Activated CD4-positive, alpha-beta T cell treated with anti-CD3 and anti-CD28 coated beads for 36 hours (primary cell): Measurements from ENCODE around the gene TM2D3. TPM values are rescaled to one million over a fixed set of nuclear protein-coding genes. Genes with fewer than 3 reads are reported as not detected.

Source experiments
- ATAC-seq: fragments of 200-7000 bp; cut with Tn5 transposase; one replicate; pipeline ENCODE4 v1.10.0; 2021; ENCODE audit warnings: mild to moderate bottlenecking, moderate library complexity
- CTCF ChIA-PET: fragments of 350-600 bp; sonication (Branson Sonifier 250); formaldehyde crosslinking; loops from one replicate; lab custom pipeline; 2021; ENCODE audit warnings: antibody characterized with exemption; lab: Charles Lee
- POLR2A ChIA-PET: fragments of 350-600 bp; sonication (Branson Sonifier 250); formaldehyde crosslinking; loops from one replicate; lab custom pipeline; 2021; ENCODE audit warnings: antibody characterized with exemption, inconsistent platforms; lab: Charles Lee
- DNase-seq: peaks from one replicate; pipeline ENCODE4 v3.0.0-alpha.2; 2020
- H3K27ac Mint-ChIP-seq: one replicate; pipeline ENCODE4 v1.8.0; 2021; ENCODE audit warnings: mixed read lengths
- H3K27me3 Mint-ChIP-seq: one replicate; pipeline ENCODE4 v1.8.0; 2021; ENCODE audit warnings: mixed read lengths
- H3K36me3 Mint-ChIP-seq: one replicate; pipeline ENCODE4 v1.8.0; 2021; ENCODE audit warnings: low read depth, mixed read lengths
- H3K4me1 Mint-ChIP-seq: one replicate; pipeline ENCODE4 v1.8.0; 2021; ENCODE audit warnings: mixed read lengths
- H3K4me3 Mint-ChIP-seq: one replicate; pipeline ENCODE4 v1.8.0; 2021; ENCODE audit warnings: mild to moderate bottlenecking, moderate library complexity, mixed read lengths
- H3K9me3 Mint-ChIP-seq: one replicate; pipeline ENCODE4 v1.8.0; 2021; ENCODE audit warnings: low read depth, mixed read lengths
- intact Hi-C, 2 experiments: fragments of 100-400 bp; cut with DNase I in 1 of 2; cut with micrococcal nuclease in 1 of 2; formaldehyde crosslinking; loops; one replicate each; pipeline versions ENCODE4 v1.14.2 to v1.15.1; 2022 to 2024; cut with DNase I, micrococcal nuclease
- total RNA-seq, 2 experiments: library from RNA; stranded (reverse); gene quantifications; one replicate each; pipeline ENCODE4 v1.2.3, GENCODE V29; 2021

The TM2D3 gene
- total RNA-seq, 2 experiments from 2014 or later, result 34.3 to 35.9 TPM

DNA sequence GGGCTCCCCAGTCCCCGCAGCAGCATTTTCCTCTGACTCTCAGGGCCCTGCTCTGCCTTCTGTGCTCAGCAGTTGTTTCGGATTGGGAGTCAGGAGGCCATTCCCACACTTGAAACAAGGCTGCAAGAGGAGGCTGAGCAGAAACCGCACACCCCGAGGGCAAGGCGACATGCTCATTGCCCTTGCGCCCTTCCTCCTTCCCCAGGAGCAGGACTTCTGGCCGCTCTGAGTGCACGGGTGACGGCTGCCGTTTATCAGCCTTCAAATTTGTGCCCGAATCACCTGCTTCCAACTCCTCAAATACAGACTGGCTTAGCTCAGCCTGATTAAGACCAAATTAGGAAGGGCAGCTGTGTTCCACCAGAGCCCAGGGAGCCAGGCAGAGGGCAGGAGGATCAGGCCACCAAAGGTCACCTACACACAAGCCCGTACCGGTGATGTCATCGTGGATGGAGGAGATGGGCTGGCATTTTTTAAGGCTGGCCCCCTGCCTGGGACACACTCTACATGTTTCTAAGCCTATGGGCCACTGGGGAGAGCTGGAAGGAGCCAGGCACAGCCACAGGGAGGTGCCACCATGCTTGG is 38.1 kb downstream of the TM2D3 start:
- no peak overlapping the region for H3K4me3 Mint-ChIP-seq
- ChIA-PET CTCF (no interaction called here), POLR2A (no interaction called here)
- intact Hi-C loops, result no loop called here
- peaks cover 4% of the 10 kb centered on the region for H3K4me1 Mint-ChIP-seq
- H3K27me3 Mint-ChIP-seq, result no peaks in the 10 kb centered on the region
- peaks cover 2% of the 10 kb centered on the region for H3K36me3 Mint-ChIP-seq
- ATAC-seq (no peak), DNase-seq (no peak)
- no peaks in the 10 kb centered on the region for H3K9me3 Mint-ChIP-seq
- no peak overlapping the region for H3K27ac Mint-ChIP-seq

DNA sequence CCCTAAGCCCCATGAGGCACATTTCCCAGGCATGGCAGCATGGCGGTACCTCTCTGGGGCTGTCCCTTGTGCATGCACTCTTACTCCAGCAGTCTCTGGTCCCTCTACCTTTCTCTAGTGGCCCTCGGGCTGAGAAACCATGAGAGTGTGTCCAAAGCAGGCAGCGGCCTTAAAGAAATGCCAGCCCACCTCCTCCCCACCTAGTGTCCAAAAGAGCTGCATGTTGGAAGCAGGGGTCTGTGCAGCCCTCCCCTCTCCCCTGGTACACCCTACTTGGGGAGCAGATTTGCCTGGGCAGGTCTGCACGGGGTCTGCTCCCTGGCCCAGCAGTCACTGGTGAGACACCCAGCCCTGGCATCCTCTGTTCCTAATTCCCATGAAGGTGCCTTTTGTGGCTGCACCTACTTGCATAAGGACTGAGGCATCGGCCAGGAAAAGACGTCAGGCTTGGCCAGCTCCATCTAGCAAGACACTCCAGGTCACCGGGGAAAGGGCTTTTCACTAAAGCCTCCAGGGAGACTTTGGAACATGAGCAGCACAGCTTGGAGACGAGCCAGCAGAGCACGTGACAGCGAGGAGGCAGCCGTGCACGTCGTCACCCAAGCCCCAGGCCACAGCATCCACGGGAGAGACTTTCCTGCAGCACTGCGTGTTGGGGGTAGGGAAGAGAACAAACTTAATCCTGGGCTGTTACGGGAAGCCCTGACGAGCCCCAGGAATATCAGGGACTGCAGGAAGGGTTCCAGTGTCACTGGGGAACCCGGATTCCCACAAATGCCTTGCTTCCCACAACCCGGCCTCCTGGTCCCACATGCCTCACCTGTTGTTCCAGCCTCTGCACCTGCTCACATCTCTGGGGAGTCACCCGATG is 38.8 kb downstream of the TM2D3 start:
- intact Hi-C loops, result no loop called here
- no peak for ATAC-seq
- H3K36me3 Mint-ChIP-seq, result peaks cover 2% of the 10 kb centered on the region
- no peaks in the 10 kb centered on the region for H3K27me3 Mint-ChIP-seq
- no peak for DNase-seq
- H3K4me1 Mint-ChIP-seq, result peaks cover 4% of the 10 kb centered on the region
- no peak overlapping the region for H3K27ac Mint-ChIP-seq
- no peak overlapping the region for H3K4me3 Mint-ChIP-seq
- POLR2A ChIA-PET, result no interaction called here
- H3K9me3 Mint-ChIP-seq, result no peaks in the 10 kb centered on the region
- CTCF ChIA-PET, result no interaction called here

DNA sequence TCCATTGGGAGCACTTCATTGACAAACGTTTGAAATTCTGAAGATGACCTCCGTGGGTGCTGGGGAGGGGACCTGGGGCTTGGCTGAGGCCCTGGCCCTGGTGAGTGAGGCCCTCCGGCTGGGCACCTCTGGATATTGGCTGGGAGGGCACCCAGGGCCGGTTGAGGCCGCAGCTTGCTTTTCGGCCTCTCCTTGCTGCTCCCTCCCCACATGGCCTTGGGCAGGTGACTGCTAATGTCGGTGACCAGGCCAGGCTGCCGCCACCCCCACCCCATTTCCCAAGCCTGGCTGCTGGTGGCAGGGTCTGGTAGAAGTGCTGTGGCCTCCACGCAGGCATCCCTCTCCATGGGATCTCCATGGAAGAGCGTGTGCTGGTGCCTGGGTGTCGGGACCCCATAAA is 39.5 kb downstream of the TM2D3 start:
- Mint-ChIP-seq H3K36me3 (no peaks in the 10 kb centered on the region), H3K4me3 (no peak overlapping the region), H3K27me3 (no peaks in the 10 kb centered on the region), H3K4me1 (peaks cover 4% of the 10 kb centered on the region), H3K27ac (no peak overlapping the region), H3K9me3 (no peaks in the 10 kb centered on the region)
- no peak for ATAC-seq
- ChIA-PET CTCF (no interaction called here), POLR2A (no interaction called here)
- DNase-seq, result no peak
- intact Hi-C loops, result no loop called here

DNA sequence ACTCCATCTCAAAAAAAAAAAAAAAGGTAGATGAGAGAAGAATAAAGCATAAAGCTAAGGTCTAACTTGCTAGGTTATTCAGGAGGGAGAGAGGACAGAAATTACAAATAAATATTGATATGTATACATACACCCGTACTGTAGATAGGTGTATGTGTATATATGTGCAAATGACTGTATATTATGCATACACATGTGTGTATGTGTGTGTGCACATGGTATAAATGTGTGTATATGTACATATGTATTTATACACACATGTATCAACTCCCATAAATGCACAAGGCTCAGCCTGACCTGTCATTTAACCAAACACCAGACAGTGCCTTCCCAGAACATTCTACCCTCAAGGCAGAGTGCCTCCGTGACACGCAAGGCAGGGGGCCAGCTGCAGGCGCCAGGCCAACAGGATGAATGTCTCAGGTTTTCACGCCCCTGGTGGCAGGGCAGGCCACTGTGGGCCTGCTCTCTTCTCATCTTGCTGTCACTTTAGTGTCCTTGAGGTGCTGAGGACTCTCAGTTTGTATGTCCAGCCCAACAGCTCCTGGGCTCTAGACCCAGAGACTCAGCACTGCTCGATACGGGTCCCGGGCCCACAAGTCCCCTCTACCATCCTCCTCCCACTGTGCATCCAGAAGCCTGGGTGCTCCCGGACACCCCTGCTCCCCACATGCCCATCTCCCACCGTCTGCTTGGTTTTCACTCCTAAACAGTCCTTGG is 40.4 kb downstream of the TM2D3 start:
- no peak overlapping the region for H3K4me3 Mint-ChIP-seq
- DNase-seq, result no peak
- POLR2A ChIA-PET, result no interaction called here
- H3K36me3 Mint-ChIP-seq, result no peaks in the 10 kb centered on the region
- no peak overlapping the region for H3K27ac Mint-ChIP-seq
- H3K27me3 Mint-ChIP-seq, result no peaks in the 10 kb centered on the region
- no peak for ATAC-seq
- H3K4me1 Mint-ChIP-seq, result peaks cover 4% of the 10 kb centered on the region
- intact Hi-C loops, result no loop called here
- no peaks in the 10 kb centered on the region for H3K9me3 Mint-ChIP-seq
- CTCF ChIA-PET, result no interaction called here

DNA sequence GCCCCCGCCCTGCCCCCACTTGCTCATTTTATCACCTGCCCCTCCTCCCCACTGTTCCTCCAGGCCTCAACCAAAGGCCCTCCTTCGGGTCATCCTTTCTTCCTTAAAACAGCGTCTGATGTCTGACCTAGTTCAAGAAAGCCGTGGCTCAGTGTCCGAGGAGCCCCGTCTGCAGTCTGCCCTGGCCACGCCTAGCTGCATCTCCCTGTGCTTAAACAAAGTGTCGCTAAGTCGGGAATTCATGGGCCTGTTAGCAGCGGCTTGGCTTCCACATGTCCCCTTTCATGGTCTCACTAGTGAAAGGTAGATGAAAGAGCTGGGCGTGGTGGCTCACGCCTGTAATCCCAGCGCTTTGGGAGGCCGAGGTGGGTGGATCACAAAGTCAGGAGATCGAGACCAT is 41.2 kb downstream of the TM2D3 start:
- no peak overlapping the region for H3K27ac Mint-ChIP-seq
- H3K4me1 Mint-ChIP-seq, result peaks cover 3% of the 10 kb centered on the region
- no peaks in the 10 kb centered on the region for H3K36me3 Mint-ChIP-seq
- POLR2A ChIA-PET, result no interaction called here
- DNase-seq, result no peak
- no peaks in the 10 kb centered on the region for H3K27me3 Mint-ChIP-seq
- intact Hi-C loops, result no loop called here
- H3K4me3 Mint-ChIP-seq, result no peak overlapping the region
- no peak for ATAC-seq
- H3K9me3 Mint-ChIP-seq, result no peaks in the 10 kb centered on the region
- CTCF ChIA-PET, result no interaction called here

DNA sequence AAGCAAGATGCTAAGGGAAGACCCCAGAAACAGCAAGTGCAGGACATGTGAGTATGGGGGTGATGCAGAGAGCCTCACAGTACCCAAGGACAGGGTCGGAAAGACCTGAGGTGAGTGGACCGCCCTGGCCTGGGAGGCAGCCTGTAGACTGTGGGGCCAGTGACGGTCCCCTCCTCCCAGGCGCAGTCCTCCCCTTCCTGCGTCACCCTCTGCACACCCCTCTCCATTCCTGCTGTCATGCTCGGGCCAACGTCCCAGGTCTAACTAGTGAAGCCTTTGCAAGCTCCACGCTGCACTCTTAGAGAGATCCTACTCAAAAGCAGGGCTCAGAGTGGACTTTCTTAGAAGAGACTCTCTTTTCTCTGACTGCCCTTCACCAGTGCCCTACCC is 41.6 kb downstream of the TM2D3 start:
- Mint-ChIP-seq H3K27me3 (no peaks in the 10 kb centered on the region), H3K36me3 (no peaks in the 10 kb centered on the region), H3K27ac (no peak overlapping the region), H3K4me1 (no peaks in the 10 kb centered on the region), H3K9me3 (no peaks in the 10 kb centered on the region), H3K4me3 (no peak overlapping the region)
- ChIA-PET CTCF (no interaction called here), POLR2A (no interaction called here)
- intact Hi-C loops, result no loop called here
- ATAC-seq (no peak), DNase-seq (no peak)

DNA sequence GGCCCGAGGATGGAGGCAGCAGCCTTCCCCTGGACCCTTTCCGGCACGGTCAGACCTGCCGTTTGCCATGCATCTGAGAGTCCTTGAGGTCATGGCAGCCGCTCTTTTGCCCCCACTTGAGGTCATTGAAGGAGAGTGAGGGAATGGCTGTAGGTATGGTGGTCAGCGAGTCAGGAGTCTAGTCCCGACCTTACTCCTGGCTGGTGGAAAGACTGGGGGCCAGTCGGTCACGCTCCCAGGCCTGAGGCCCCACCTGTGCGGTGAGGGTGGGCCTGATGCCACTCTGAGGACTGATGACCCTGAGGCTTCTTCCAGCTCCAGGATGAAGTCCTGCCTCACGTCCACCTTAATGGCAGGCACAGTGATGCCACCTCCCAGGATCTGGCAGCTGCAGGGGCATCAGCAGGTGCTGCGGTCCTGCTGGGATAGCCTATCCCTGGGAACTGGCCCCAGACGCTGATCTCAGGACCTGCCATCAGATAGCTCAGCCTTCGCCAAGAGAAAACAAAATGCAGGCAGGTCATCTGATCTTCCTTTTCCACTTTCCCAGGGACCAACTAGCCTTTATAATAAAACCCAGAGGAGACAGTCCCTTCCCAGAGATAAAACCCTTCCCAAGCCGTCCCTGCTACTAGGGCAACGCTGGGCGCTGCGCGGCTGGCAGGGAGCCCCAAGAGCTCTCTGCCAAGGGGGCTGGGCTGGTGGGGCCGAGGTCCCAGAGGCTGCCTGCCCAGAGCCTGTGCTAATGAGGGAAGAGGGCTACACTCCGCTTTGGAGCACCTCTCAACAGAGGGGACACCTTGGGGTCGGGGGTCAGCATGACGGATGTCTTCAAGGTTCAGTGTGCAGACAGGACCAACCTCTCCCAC is 42.2 kb downstream of the TM2D3 start:
- ChIA-PET CTCF (no interaction called here), POLR2A (no interaction called here)

DNA sequence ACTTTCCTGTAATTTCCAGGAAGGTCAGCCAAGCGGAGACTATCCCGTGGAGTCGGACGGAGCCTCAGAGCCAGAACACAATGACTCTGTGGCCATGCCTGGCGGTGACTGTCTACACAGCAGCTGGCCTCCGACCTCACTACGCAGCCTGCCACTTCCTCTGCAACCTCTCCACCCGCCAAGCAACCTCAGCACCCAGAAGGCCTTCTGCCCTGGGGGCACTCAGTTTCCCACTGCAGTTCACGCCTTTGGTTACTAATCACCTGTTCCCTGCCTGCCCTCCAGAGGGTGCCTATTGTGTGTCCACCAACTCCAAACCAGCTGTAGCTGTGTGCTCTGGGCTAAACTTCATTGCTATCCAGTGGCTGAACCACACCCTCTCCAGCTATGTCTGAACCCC is 44.0 kb downstream of the TM2D3 start:
- intact Hi-C loops, result no loop called here
- H3K27me3 Mint-ChIP-seq, result peaks cover 6% of the 10 kb centered on the region
- H3K27ac Mint-ChIP-seq, result no peak overlapping the region
- POLR2A ChIA-PET, result no interaction called here
- CTCF ChIA-PET, result no interaction called here
- no peak for DNase-seq
- ATAC-seq, result no peak
- no peak overlapping the region for H3K4me3 Mint-ChIP-seq
- H3K36me3 Mint-ChIP-seq, result no peaks in the 10 kb centered on the region
- H3K9me3 Mint-ChIP-seq, result no peaks in the 10 kb centered on the region
- no peaks in the 10 kb centered on the region for H3K4me1 Mint-ChIP-seq

More for the DNA sequence above, 42.2 kb downstream of the TM2D3 start:
- DNase-seq (no peak), ATAC-seq (no peak)
- H3K36me3 Mint-ChIP-seq, result no peaks in the 10 kb centered on the region
- no peaks in the 10 kb centered on the region for H3K27me3 Mint-ChIP-seq
- H3K9me3 Mint-ChIP-seq, result no peaks in the 10 kb centered on the region
- H3K4me1 Mint-ChIP-seq, result no peaks in the 10 kb centered on the region
- intact Hi-C loops, result no loop called here
- H3K27ac Mint-ChIP-seq, result no peak overlapping the region
- no peak overlapping the region for H3K4me3 Mint-ChIP-seq

DNA sequence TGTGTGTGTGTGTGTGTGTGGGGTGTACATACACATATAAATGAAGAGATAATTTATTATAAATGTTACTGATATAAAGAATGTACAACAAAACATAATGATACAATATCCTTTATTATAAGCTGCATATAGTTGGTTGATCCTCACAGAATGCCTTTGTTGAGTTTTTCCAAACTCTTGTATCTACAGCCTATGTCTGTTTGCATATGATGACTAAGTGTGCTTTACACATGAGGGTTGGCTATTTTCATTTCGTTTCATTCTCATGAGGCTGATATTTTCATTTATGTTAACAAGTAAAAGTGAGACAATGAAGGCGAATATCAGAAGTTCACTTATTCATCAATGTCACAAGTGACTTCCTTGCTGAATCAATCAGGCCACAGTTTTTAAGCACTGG is 45.1 kb downstream of the TM2D3 start:
- H3K4me1 Mint-ChIP-seq, result no peaks in the 10 kb centered on the region
- intact Hi-C loops, result no loop called here
- CTCF ChIA-PET, result no interaction called here
- no peak overlapping the region for H3K4me3 Mint-ChIP-seq
- H3K9me3 Mint-ChIP-seq, result no peaks in the 10 kb centered on the region
- H3K27ac Mint-ChIP-seq, result no peak overlapping the region
- no peaks in the 10 kb centered on the region for H3K36me3 Mint-ChIP-seq
- H3K27me3 Mint-ChIP-seq, result peaks cover 9% of the 10 kb centered on the region
- no peak for ATAC-seq
- no peak for DNase-seq
- POLR2A ChIA-PET, result no interaction called here

DNA sequence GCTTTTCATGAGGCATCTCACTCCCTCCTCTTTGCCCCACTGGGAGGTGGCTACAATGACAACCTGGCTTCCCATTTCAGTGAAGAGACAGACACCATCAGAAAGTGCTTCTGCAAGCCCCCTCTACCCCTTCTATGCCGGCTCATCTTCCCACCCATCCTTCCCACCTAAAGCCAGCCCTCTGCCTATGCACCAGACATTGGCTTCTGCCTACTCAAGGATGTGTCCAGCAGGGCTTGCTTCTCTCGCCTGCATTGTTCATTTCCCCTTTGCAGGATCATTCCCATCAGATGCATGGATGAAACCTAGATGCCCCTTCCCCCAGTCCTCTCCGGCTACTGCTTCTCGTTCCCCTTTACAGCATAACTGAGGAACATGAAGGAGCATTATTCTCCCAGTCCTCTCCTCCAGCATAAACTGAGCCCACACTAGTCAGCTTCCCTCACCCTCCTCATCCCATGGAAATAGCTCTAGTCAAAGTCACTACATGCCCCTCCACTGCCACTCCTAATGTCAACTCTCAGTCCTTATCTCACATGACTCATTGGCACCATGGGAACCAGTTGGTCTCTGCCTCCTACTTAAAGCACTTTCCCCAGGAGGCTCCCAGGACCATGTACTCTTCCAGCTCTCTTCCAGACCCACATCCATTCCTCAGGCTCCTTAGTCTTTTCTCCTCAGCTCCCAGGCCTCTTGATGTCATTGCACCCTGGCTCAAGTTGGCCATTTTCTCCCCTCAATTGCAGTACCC is 47.9 kb downstream of the TM2D3 start:
- CTCF ChIA-PET, result interaction anchor here (0.7 kb wide), 1 partner anchor 304 kb away, joined by 3 read pairs; no protein-coding TSS in a partner anchor

DNA sequence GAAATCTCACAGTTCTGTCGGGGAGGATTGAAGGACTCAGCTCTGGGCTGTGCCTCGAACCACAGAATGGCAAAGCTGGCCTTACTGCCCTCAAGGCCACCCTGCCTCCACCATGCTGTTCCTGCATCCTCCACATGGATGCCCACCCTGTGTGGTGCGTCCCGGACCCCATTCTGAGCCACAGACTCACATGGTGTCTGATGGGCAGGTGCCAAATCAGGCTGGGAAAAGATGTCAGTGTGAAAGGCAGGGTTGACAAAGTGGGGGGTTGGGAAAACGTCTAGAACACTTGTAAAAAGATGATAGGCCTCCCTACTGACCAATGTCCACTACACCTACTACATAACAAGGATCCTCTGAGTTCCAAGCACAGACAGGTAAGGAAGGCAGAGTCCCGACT is 49.4 kb downstream of the TM2D3 start:
- Mint-ChIP-seq H3K9me3 (peaks cover 1% of the 10 kb centered on the region), H3K27ac (no peak overlapping the region), H3K4me1 (no peaks in the 10 kb centered on the region), H3K4me3 (no peak overlapping the region), H3K36me3 (no peaks in the 10 kb centered on the region), H3K27me3 (peaks cover 25% of the 10 kb centered on the region)
- ChIA-PET CTCF (no interaction called here), POLR2A (no interaction called here)
- no peak for DNase-seq
- intact Hi-C loops, result no loop called here
- no peak for ATAC-seq

More for the DNA sequence above, 47.9 kb downstream of the TM2D3 start:
- no peak for DNase-seq
- Mint-ChIP-seq H3K9me3 (no peaks in the 10 kb centered on the region), H3K36me3 (no peaks in the 10 kb centered on the region), H3K27me3 (peaks cover 19% of the 10 kb centered on the region), H3K27ac (no peak overlapping the region), H3K4me3 (no peak overlapping the region), H3K4me1 (no peaks in the 10 kb centered on the region)
- no peak for ATAC-seq
- POLR2A ChIA-PET, result no interaction called here
- intact Hi-C loops, result no loop called here
